Spleen (tissue), 7 donors: ENCODE measurements around the gene ATP1A4.

Source experiments
- POLR2A ChIP-seq, 3 donors: fragments of 450-650 bp; IDR thresholded peaks; one replicate each; pipeline ENCODE4 v1.5.1; 2017; ENCODE audit warnings: antibody characterized with exemption in 3 of 3, mild to moderate bottlenecking in 1 of 3
- POLR2AphosphoS5 ChIP-seq, 3 donors: sonication (generic); formaldehyde crosslinking; IDR thresholded peaks; one replicate each; pipeline ENCODE4 v1.5.1; 2017; ENCODE audit warnings: antibody characterized with exemption in 3 of 3
- TF ChIP-seq, protein P1 (sequence below), 11 experiments: fragments of 200-600 bp in 7 of 11; fragments of 450-650 bp in 4 of 11; sonication (generic) in 4 of 11; IDR thresholded peaks in 8 of 11; conservative IDR thresholded peaks in 3 of 11; 1 replicate in 7 of 11; 2 replicates in 4 of 11; pipeline versions ENCODE4 v1.4.0 to v1.8.0; 2016 to 2021; ENCODE audit warnings: antibody characterized with exemption in 11 of 11, inconsistent platforms in 4 of 11, mild to moderate bottlenecking in 1 of 11
- donor health status: DM: no; HTN: no; CAD: no; lungs with moderate emphysema.
- donor health status: DM: no; HTN: no; CAD: no.
- donor health status: DM: no; HTN: no; CAD: no.

DNA sequence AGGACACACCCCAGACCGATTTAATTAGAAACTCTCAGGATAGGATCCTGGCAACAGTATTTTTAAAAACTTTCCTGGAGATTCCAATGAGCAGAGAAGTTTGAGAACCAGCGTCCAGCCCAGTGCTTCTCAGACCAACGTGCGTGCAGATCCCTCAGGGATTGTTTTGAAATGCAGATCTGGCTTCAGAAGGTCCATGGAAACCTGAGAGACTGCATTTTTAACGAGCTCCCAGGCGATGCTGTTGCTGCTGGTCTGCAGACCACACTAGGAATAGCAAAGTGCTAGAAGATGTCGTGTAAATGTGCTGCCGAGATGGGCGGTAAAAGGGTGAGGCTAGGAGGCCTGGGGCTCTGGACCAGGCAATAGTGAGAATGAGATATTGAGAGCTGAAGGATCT, 20.6 kb downstream of the ATP1A4 start:
- TF ChIP-seq, protein P1, sequence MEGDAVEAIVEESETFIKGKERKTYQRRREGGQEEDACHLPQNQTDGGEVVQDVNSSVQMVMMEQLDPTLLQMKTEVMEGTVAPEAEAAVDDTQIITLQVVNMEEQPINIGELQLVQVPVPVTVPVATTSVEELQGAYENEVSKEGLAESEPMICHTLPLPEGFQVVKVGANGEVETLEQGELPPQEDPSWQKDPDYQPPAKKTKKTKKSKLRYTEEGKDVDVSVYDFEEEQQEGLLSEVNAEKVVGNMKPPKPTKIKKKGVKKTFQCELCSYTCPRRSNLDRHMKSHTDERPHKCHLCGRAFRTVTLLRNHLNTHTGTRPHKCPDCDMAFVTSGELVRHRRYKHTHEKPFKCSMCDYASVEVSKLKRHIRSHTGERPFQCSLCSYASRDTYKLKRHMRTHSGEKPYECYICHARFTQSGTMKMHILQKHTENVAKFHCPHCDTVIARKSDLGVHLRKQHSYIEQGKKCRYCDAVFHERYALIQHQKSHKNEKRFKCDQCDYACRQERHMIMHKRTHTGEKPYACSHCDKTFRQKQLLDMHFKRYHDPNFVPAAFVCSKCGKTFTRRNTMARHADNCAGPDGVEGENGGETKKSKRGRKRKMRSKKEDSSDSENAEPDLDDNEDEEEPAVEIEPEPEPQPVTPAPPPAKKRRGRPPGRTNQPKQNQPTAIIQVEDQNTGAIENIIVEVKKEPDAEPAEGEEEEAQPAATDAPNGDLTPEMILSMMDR (IDR thresholded peaks at IDR 0.05 in 8 of 11, conservative IDR thresholded peaks at IDR 0.05 in 3 of 11): no peak
- TF ChIP-seq POLR2AphosphoS5 (IDR thresholded peaks at IDR 0.05) (no peak), POLR2A (IDR thresholded peaks at IDR 0.05) (no peak)
